Measurements from ENCODE around the gene RAB25. TPM values are rescaled to one million over a fixed set of nuclear protein-coding genes. Genes with fewer than 3 reads are reported as not detected.
"Not testable (repeated sequence)": the region's sequence is repeated elsewhere in the genome, so short reads cannot be mapped to it uniquely, and the experiment has no call there.

The RAB25 gene
- total RNA-seq, 1 experiment from 2014 or later = not detected

- DNase-seq = no peak
- Histone ChIP-seq H3K4me3 (no peak overlapping the region), H3K27ac (no peak overlapping the region), H3K27me3 (no peaks in the 10 kb centered on the region), H3K9me3 (replicated peaks) (no peaks in the 10 kb centered on the region), H3K4me1 (0 out of 2 replicates have a peak, but pooled peaks cover 3% of the 10 kb centered on the region), H3K36me3 (no peaks in the 10 kb centered on the region)
Measured at GRCh38 chr1:156065871-156066270, 4.9 kb downstream of the RAB25 start.

GRCh38 chr1:156067262-156067661, 6.3 kb downstream of the RAB25 start:
- no peak overlapping the region for H3K4me3 ChIP-seq
- H3K36me3 ChIP-seq = no peaks in the 10 kb centered on the region
- no peak for DNase-seq
- no peaks in the 10 kb centered on the region for H3K9me3 ChIP-seq (replicated peaks)
- H3K4me1 ChIP-seq = 0 out of 2 replicates have a peak, but pooled peaks cover 3% of the 10 kb centered on the region
- no peaks in the 10 kb centered on the region for H3K27me3 ChIP-seq
- H3K27ac ChIP-seq = no peak overlapping the region

GRCh38 chr1:156069490-156070455, 8.8 kb downstream of the RAB25 start:
- H3K27ac ChIP-seq = no peak overlapping the region
- H3K4me3 ChIP-seq = no peak overlapping the region
- no peaks in the 10 kb centered on the region for H3K4me1 ChIP-seq
- no peaks in the 10 kb centered on the region for H3K27me3 ChIP-seq
- H3K36me3 ChIP-seq = no peaks in the 10 kb centered on the region
- H3K9me3 ChIP-seq (replicated peaks) = no peaks in the 10 kb centered on the region
- DNase-seq = no peak

GRCh38 chr1:156070548-156070947, 9.6 kb downstream of the RAB25 start:
- Histone ChIP-seq H3K4me1 (no peaks in the 10 kb centered on the region), H3K4me3 (no peak overlapping the region), H3K9me3 (replicated peaks) (no peaks in the 10 kb centered on the region), H3K36me3 (no peaks in the 10 kb centered on the region), H3K27ac (no peak overlapping the region), H3K27me3 (no peaks in the 10 kb centered on the region)
- peak in 1 of 2 experiments; percentile 31 for DNase-seq

GRCh38 chr1:156071332-156071816, 10.4 kb downstream of the RAB25 start:
- H3K4me1 ChIP-seq; H3K27ac ChIP-seq; H3K4me3 ChIP-seq; H3K9me3 ChIP-seq (replicated peaks); DNase-seq; H3K36me3 ChIP-seq; H3K27me3 ChIP-seq: not testable (repeated sequence)

GRCh38 chr1:156072251-156072650, 11.3 kb downstream of the RAB25 start:
- Histone ChIP-seq H3K4me3 (no peak overlapping the region), H3K27ac (no peak overlapping the region), H3K9me3 (replicated peaks) (no peaks in the 10 kb centered on the region), H3K4me1 (no peaks in the 10 kb centered on the region), H3K27me3 (no peaks in the 10 kb centered on the region), H3K36me3 (peaks cover 6% of the 10 kb centered on the region)
- DNase-seq = no peak

- no peak for DNase-seq
- no peak overlapping the region for H3K4me3 ChIP-seq
- H3K36me3 ChIP-seq = peaks cover 8% of the 10 kb centered on the region
- no peaks in the 10 kb centered on the region for H3K27me3 ChIP-seq
- H3K27ac ChIP-seq = no peak overlapping the region
- no peaks in the 10 kb centered on the region for H3K4me1 ChIP-seq
- H3K9me3 ChIP-seq (replicated peaks) = no peaks in the 10 kb centered on the region
Measured at GRCh38 chr1:156073110-156073687, 12.2 kb downstream of the RAB25 start.

- H3K27ac ChIP-seq = no peak overlapping the region
- no peak overlapping the region for H3K4me3 ChIP-seq
- H3K9me3 ChIP-seq (replicated peaks) = no peaks in the 10 kb centered on the region
- H3K4me1 ChIP-seq = no peaks in the 10 kb centered on the region
- no peaks in the 10 kb centered on the region for H3K27me3 ChIP-seq
- peak in 1 of 2 experiments; percentile 40 for DNase-seq
- H3K36me3 ChIP-seq = peaks cover 8% of the 10 kb centered on the region
Measured at GRCh38 chr1:156073740-156074139, 12.8 kb downstream of the RAB25 start.

- peaks cover 8% of the 10 kb centered on the region for H3K36me3 ChIP-seq
- H3K9me3 ChIP-seq (replicated peaks) = no peaks in the 10 kb centered on the region
- H3K4me3 ChIP-seq = no peak overlapping the region
- no peaks in the 10 kb centered on the region for H3K4me1 ChIP-seq
- DNase-seq = no peak
- no peak overlapping the region for H3K27ac ChIP-seq
- no peaks in the 10 kb centered on the region for H3K27me3 ChIP-seq
Measured at GRCh38 chr1:156074661-156075060, 13.7 kb downstream of the RAB25 start.

GRCh38 chr1:156075162-156075561, 14.2 kb downstream of the RAB25 start:
- no peaks in the 10 kb centered on the region for H3K4me1 ChIP-seq
- H3K36me3 ChIP-seq = peaks cover 8% of the 10 kb centered on the region
- no peak overlapping the region for H3K4me3 ChIP-seq
- H3K27me3 ChIP-seq = no peaks in the 10 kb centered on the region
- no peak for DNase-seq
- no peaks in the 10 kb centered on the region for H3K9me3 ChIP-seq (replicated peaks)
- no peak overlapping the region for H3K27ac ChIP-seq

GRCh38 chr1:156075775-156076204, 14.8 kb downstream of the RAB25 start:
- Histone ChIP-seq H3K36me3 (peaks cover 8% of the 10 kb centered on the region), H3K27ac (no peak overlapping the region), H3K27me3 (no peaks in the 10 kb centered on the region), H3K9me3 (replicated peaks) (no peaks in the 10 kb centered on the region), H3K4me3 (no peak overlapping the region), H3K4me1 (no peaks in the 10 kb centered on the region)
- DNase-seq = no peak

- H3K4me3 ChIP-seq = no peak overlapping the region
- no peaks in the 10 kb centered on the region for H3K4me1 ChIP-seq
- peaks cover 8% of the 10 kb centered on the region for H3K36me3 ChIP-seq
- no peaks in the 10 kb centered on the region for H3K27me3 ChIP-seq
- no peak for DNase-seq
- no peaks in the 10 kb centered on the region for H3K9me3 ChIP-seq (replicated peaks)
- no peak overlapping the region for H3K27ac ChIP-seq
Measured at GRCh38 chr1:156076609-156077429, 15.9 kb downstream of the RAB25 start.

- H3K27me3 ChIP-seq = no peaks in the 10 kb centered on the region
- no peaks in the 10 kb centered on the region for H3K9me3 ChIP-seq (replicated peaks)
- H3K4me3 ChIP-seq = no peak overlapping the region
- no peak for DNase-seq
- H3K4me1 ChIP-seq = no peaks in the 10 kb centered on the region
- no peak overlapping the region for H3K27ac ChIP-seq
- H3K36me3 ChIP-seq = peaks cover 8% of the 10 kb centered on the region
Measured at GRCh38 chr1:156077430-156077760, 16.4 kb downstream of the RAB25 start.

- Histone ChIP-seq H3K27me3 (no peaks in the 10 kb centered on the region), H3K4me3 (no peak overlapping the region), H3K9me3 (replicated peaks) (no peaks in the 10 kb centered on the region), H3K27ac (no peak overlapping the region), H3K36me3 (peaks cover 8% of the 10 kb centered on the region), H3K4me1 (peaks cover 4% of the 10 kb centered on the region; the same call in 1 of the 2 replicates)
- DNase-seq = no peak
Measured at GRCh38 chr1:156078728-156079127, 17.8 kb downstream of the RAB25 start.

- no peaks in the 10 kb centered on the region for H3K27me3 ChIP-seq
- H3K27ac ChIP-seq = no peak overlapping the region
- H3K36me3 ChIP-seq = peaks cover 8% of the 10 kb centered on the region
- H3K4me3 ChIP-seq = no peak overlapping the region
- H3K9me3 ChIP-seq (replicated peaks) = no peaks in the 10 kb centered on the region
- DNase-seq = no peak
- H3K4me1 ChIP-seq = peaks cover 4% of the 10 kb centered on the region; the same call in 1 of the 2 replicates
Measured at GRCh38 chr1:156079762-156080161, 18.8 kb downstream of the RAB25 start.
